ENCODE data around the gene B4GALT5. TPM values are rescaled to one million over a fixed set of nuclear protein-coding genes. Genes with fewer than 3 reads are reported as not detected.

The B4GALT5 gene
- total RNA-seq, 1 experiment from 2014 or later: 77.0 TPM

- H2AFZ ChIP-seq (ENCODE audit: low read length): no peak overlapping the region
- no peaks in the 10 kb centered on the region for H3K4me1 ChIP-seq (ENCODE audit: insufficient read depth, low read length)
- no peaks in the 10 kb centered on the region for H3K27me3 ChIP-seq (ENCODE audit: insufficient read depth, low read length)
- Mint-ChIP-seq H3K27ac (no peak overlapping the region), H3K36me3 (ENCODE audit: insufficient read depth in 1 of 3, low read depth in 3 of 3) (no peaks in the 10 kb centered on the region), H3K27me3 (ENCODE audit: low read depth) (peaks cover 5% of the 10 kb centered on the region), H3K4me1 (peaks cover 3 to 7% of the 10 kb centered on the region in 2 experiments; a peak in 2 of 4 replicates), H3K9me3 (no peaks in the 10 kb centered on the region; a peak in 1 of 5 replicates), H3K4me3 (no peak overlapping the region)
- H2BK120ac ChIP-seq (ENCODE audit: low read depth, low read length, poor library complexity, severe bottlenecking): no peak overlapping the region
- no peaks in the 10 kb centered on the region for H3K79me2 ChIP-seq (ENCODE audit: insufficient read depth, low read length)
- no peak overlapping the region for H2BK12ac ChIP-seq (ENCODE audit: insufficient read length, low read depth, low read length)
- H3T11ph ChIP-seq (ENCODE audit: low read length): no peak overlapping the region
- no peaks in the 10 kb centered on the region for H3K23me2 ChIP-seq (ENCODE audit: insufficient read length, low read depth, low read length, poor library complexity, severe bottlenecking)
- H4K5ac ChIP-seq (ENCODE audit: insufficient read length, low read depth, low read length): no peak overlapping the region
- no peak overlapping the region for H2BK5ac ChIP-seq (ENCODE audit: insufficient read length, low read length)
- H3K14ac ChIP-seq (ENCODE audit: insufficient read depth, low read length): no peak overlapping the region
- H2BK20ac ChIP-seq (ENCODE audit: low read depth, low read length, poor library complexity, severe bottlenecking): no peak overlapping the region
- no peak for DNase-seq
- H2BK15ac ChIP-seq (ENCODE audit: low read depth, low read length): no peak overlapping the region
- no peak overlapping the region for H3K27ac ChIP-seq (ENCODE audit: insufficient read length, low read depth, low read length)
- H3K56ac ChIP-seq (ENCODE audit: insufficient read length, low read depth, low read length): no peak overlapping the region
- no peak overlapping the region for H3K9ac ChIP-seq (ENCODE audit: extremely low read depth, insufficient read length, low read length)
- no peak for TF ChIP-seq CTCF (conservative IDR thresholded peaks at IDR 0.05)
- H4K8ac ChIP-seq (replicated peaks; ENCODE audit: insufficient read length, low read depth, low read length): no peak overlapping the region
- H3K9me3 ChIP-seq (ENCODE audit: control insufficient read depth, low read depth, low read length): no peaks in the 10 kb centered on the region
- H3K79me1 ChIP-seq (ENCODE audit: insufficient read depth, low read depth, low read length, poor library complexity, severe bottlenecking): no peaks in the 10 kb centered on the region
- H2AK5ac ChIP-seq (ENCODE audit: insufficient read length, low read length): no peak overlapping the region
- H4K91ac ChIP-seq (ENCODE audit: insufficient read length, low read depth, low read length): no peak overlapping the region
- no peak overlapping the region for H3K4me2 ChIP-seq (ENCODE audit: insufficient read depth, insufficient read length, low read length)
- no peak overlapping the region for H3K18ac ChIP-seq (ENCODE audit: insufficient read length, low read depth, low read length)
- no CpG with 5 or more reads among the region's 4 CpGs for WGBS (ENCODE audit: extremely low coverage, insufficient read length, low lambda C conversion rate)
- no peak overlapping the region for H3K4ac ChIP-seq (ENCODE audit: low read depth, low read length)
- H4K20me1 ChIP-seq (ENCODE audit: control insufficient read depth, insufficient read depth, insufficient read length): no peaks in the 10 kb centered on the region
- H3K23ac ChIP-seq (ENCODE audit: insufficient read length, low read depth, low read length): no peak overlapping the region
Measured at GRCh38 chr20:49591217-49591865, 122.3 kb downstream of the B4GALT5 start.
